Fibroblast of the aortic adventitia (primary cell): ENCODE results near the gene PRKCA. TPM values are rescaled to one million over a fixed set of nuclear protein-coding genes. Genes with fewer than 3 reads are reported as not detected.

Source experiments
- DNase-seq: peaks from one replicate; pipeline ENCODE4 v3.0.0-alpha.2; 2010; ENCODE audit warnings: low read depth
- H3K4me3 ChIP-seq: 2 replicates; pipeline ENCODE4 v1.5.1; 2011; ENCODE audit warnings: low read depth, mild to moderate bottlenecking, control low read depth, low read length, moderate library complexity
- CTCF ChIP-seq: IDR thresholded peaks from 2 replicates; pipeline ENCODE4 v1.5.1; 2011; ENCODE audit warnings: mild to moderate bottlenecking, low read length, control low read depth, inconsistent platforms; ENCODE audit not compliant: insufficient read depth
- total RNA-seq: library from RNA; depleted of rRNA; stranded (reverse); fragments of >200 nt; gene quantifications from 2 replicates; pipeline ENCODE4 v1.2.3, GENCODE V29; 2012; ENCODE audit warnings: low replicate concordance

Gene PRKCA
- total RNA-seq, 1 donor, result 43.7 TPM

- H3K4me3 ChIP-seq, result no peak overlapping the region
- no peak for TF ChIP-seq CTCF
- DNase-seq, result no peak
Observed at GRCh38 chr17:66411520-66411919, 109.1 kb downstream of the PRKCA start.

- DNase-seq, result no peak
- no peak for TF ChIP-seq CTCF
- no peak overlapping the region for H3K4me3 ChIP-seq
Observed at GRCh38 chr17:66412857-66413558, 110.6 kb downstream of the PRKCA start.

GRCh38 chr17:66413559-66414520, 111.4 kb downstream of the PRKCA start:
- no peak for TF ChIP-seq CTCF
- H3K4me3 ChIP-seq, result no peak overlapping the region
- DNase-seq, result no peak

- DNase-seq, result no peak
- no peak for TF ChIP-seq CTCF
Observed at GRCh38 chr17:66414561-66415175, 112.3 kb downstream of the PRKCA start.

GRCh38 chr17:66415366-66416206, 113.2 kb downstream of the PRKCA start:
- TF ChIP-seq CTCF, result no peak
- no peak overlapping the region for H3K4me3 ChIP-seq
- no peak for DNase-seq

More at GRCh38 chr17:66414561-66415175, 112.3 kb downstream of the PRKCA start:
- H3K4me3 ChIP-seq, result no peak overlapping the region
